A673 (cell line): ENCODE measurements around the gene WFIKKN1.

Source experiments
- CTCF ChIP-seq: fragments of 300-800, 200-600 bp; sonication (generic); conservative IDR thresholded peaks from 2 replicates; pipeline ENCODE4 v1.5.1; 2017; ENCODE audit warnings: low read depth, mild to moderate bottlenecking, antibody characterized with exemption, low read length, moderate library complexity, mixed read lengths
- EZH2 ChIP-seq: fragments of 200-600 bp; sonication (generic); IDR thresholded peaks from 2 replicates; pipeline ENCODE4 v1.6.1; 2017; ENCODE audit warnings: borderline replicate concordance, low read depth, mild to moderate bottlenecking, mixed read lengths, antibody characterized with exemption, low read length; ENCODE audit not compliant: poor library complexity, severe bottlenecking

GRCh38 chr16:593406-593805, 37.4 kb upstream of the WFIKKN1 start:
- TF ChIP-seq CTCF (no peak), EZH2 (no peak)
